Activated naive CD4-positive, alpha-beta T cell treated with anti-CD3 and anti-CD28 coated beads, Interleukin-2, amount 10 ng/mL, durations not matched to agents 7 days and 5 days (primary cell): ENCODE measurements around the gene NECAB2.

Experiments used
- CTCF ChIA-PET: fragments of 350-600 bp; sonication (Branson Sonifier 250); formaldehyde crosslinking; loops from one replicate; lab custom pipeline; 2021; ENCODE audit warnings: antibody characterized with exemption; lab: Charles Lee
- DNase-seq: peaks from one replicate; pipeline ENCODE4 v3.0.0-alpha.2; 2020
- H3K27ac Mint-ChIP-seq: one replicate; pipeline ENCODE4 v1.8.0; 2021; ENCODE audit warnings: mild to moderate bottlenecking, moderate library complexity, mixed read lengths
- H3K27me3 Mint-ChIP-seq: one replicate; pipeline ENCODE4 v1.8.0; 2021; ENCODE audit warnings: mild to moderate bottlenecking, mixed read lengths
- H3K36me3 Mint-ChIP-seq: one replicate; pipeline ENCODE4 v1.8.0; 2021; ENCODE audit warnings: mixed read lengths
- H3K4me1 Mint-ChIP-seq: one replicate; pipeline ENCODE4 v1.8.0; 2021; ENCODE audit warnings: mixed read lengths
- H3K4me3 Mint-ChIP-seq: one replicate; pipeline ENCODE4 v1.8.0; 2021; ENCODE audit warnings: mild to moderate bottlenecking, moderate library complexity, mixed read lengths
- H3K9me3 Mint-ChIP-seq: one replicate; pipeline ENCODE4 v1.8.0; 2021; ENCODE audit warnings: mixed read lengths

Gene NECAB2

GRCh38 chr16:83994087-83994486 is 26.0 kb downstream of the NECAB2 start:
- no peaks in the 10 kb centered on the region for H3K36me3 Mint-ChIP-seq
- no peak overlapping the region for H3K4me3 Mint-ChIP-seq
- no peak overlapping the region for H3K27ac Mint-ChIP-seq
- H3K27me3 Mint-ChIP-seq = peaks cover 57% of the 10 kb centered on the region
- CTCF ChIA-PET = interaction anchor here (1.5 kb wide), 1 partner anchor 69 kb away, joined by 3 read pairs; no protein-coding TSS in a partner anchor
- no peak for DNase-seq
- H3K4me1 Mint-ChIP-seq = no peaks in the 10 kb centered on the region
- H3K9me3 Mint-ChIP-seq = no peaks in the 10 kb centered on the region

GRCh38 chr16:83994703-83995102 is 26.7 kb downstream of the NECAB2 start:
- H3K27me3 Mint-ChIP-seq = peaks cover 51% of the 10 kb centered on the region
- no peak overlapping the region for H3K27ac Mint-ChIP-seq
- CTCF ChIA-PET = interaction anchor here (1.2 to 1.5 kb wide), 2 partner anchors 38 to 68 kb away, joined by 3 to 4 read pairs; no protein-coding TSS in a partner anchor
- DNase-seq = no peak
- no peaks in the 10 kb centered on the region for H3K4me1 Mint-ChIP-seq
- H3K36me3 Mint-ChIP-seq = no peaks in the 10 kb centered on the region
- no peaks in the 10 kb centered on the region for H3K9me3 Mint-ChIP-seq
- H3K4me3 Mint-ChIP-seq = no peak overlapping the region

- no peak for DNase-seq
- Mint-ChIP-seq H3K27ac (no peak overlapping the region), H3K36me3 (no peaks in the 10 kb centered on the region), H3K4me3 (no peak overlapping the region), H3K4me1 (no peaks in the 10 kb centered on the region), H3K27me3 (peaks cover 43% of the 10 kb centered on the region), H3K9me3 (no peaks in the 10 kb centered on the region)
- CTCF ChIA-PET = interaction anchor here (1.2 kb wide), 1 partner anchor 39 kb away, joined by 4 read pairs; no protein-coding TSS in a partner anchor
These were observed 27.7 kb downstream of the NECAB2 start for GRCh38 chr16:83995754-83996153.

GRCh38 chr16:83996481-83997252 is 28.6 kb downstream of the NECAB2 start:
- Mint-ChIP-seq H3K4me1 (no peaks in the 10 kb centered on the region), H3K27me3 (peaks cover 43% of the 10 kb centered on the region), H3K36me3 (no peaks in the 10 kb centered on the region), H3K27ac (no peak overlapping the region), H3K4me3 (no peak overlapping the region), H3K9me3 (no peaks in the 10 kb centered on the region)
- CTCF ChIA-PET = no interaction called here
- DNase-seq = no peak

- no peak overlapping the region for H3K27ac Mint-ChIP-seq
- no peak overlapping the region for H3K4me3 Mint-ChIP-seq
- H3K27me3 Mint-ChIP-seq = peaks cover 44% of the 10 kb centered on the region
- DNase-seq = no peak
- CTCF ChIA-PET = no interaction called here
- no peaks in the 10 kb centered on the region for H3K4me1 Mint-ChIP-seq
- H3K9me3 Mint-ChIP-seq = no peaks in the 10 kb centered on the region
- no peaks in the 10 kb centered on the region for H3K36me3 Mint-ChIP-seq
These were observed 30.0 kb downstream of the NECAB2 start for GRCh38 chr16:83998091-83998490.

GRCh38 chr16:84000989-84001642 is 33.1 kb downstream of the NECAB2 start:
- Mint-ChIP-seq H3K36me3 (no peaks in the 10 kb centered on the region), H3K4me1 (no peaks in the 10 kb centered on the region), H3K9me3 (no peaks in the 10 kb centered on the region), H3K4me3 (no peak overlapping the region), H3K27ac (no peak overlapping the region), H3K27me3 (peaks cover 30% of the 10 kb centered on the region)
- CTCF ChIA-PET = no interaction called here
- DNase-seq = no peak

- H3K36me3 Mint-ChIP-seq = no peaks in the 10 kb centered on the region
- CTCF ChIA-PET = no interaction called here
- peaks cover 27% of the 10 kb centered on the region for H3K27me3 Mint-ChIP-seq
- no peak overlapping the region for H3K4me3 Mint-ChIP-seq
- H3K27ac Mint-ChIP-seq = no peak overlapping the region
- no peak for DNase-seq
- no peaks in the 10 kb centered on the region for H3K9me3 Mint-ChIP-seq
- H3K4me1 Mint-ChIP-seq = no peaks in the 10 kb centered on the region
These were observed 33.7 kb downstream of the NECAB2 start for GRCh38 chr16:84001726-84002125.

GRCh38 chr16:84003038-84003437 is 35.0 kb downstream of the NECAB2 start:
- H3K36me3 Mint-ChIP-seq = no peaks in the 10 kb centered on the region
- no peak overlapping the region for H3K4me3 Mint-ChIP-seq
- H3K9me3 Mint-ChIP-seq = no peaks in the 10 kb centered on the region
- no peaks in the 10 kb centered on the region for H3K4me1 Mint-ChIP-seq
- DNase-seq = no peak
- no peak overlapping the region for H3K27ac Mint-ChIP-seq
- H3K27me3 Mint-ChIP-seq = peaks cover 20% of the 10 kb centered on the region
- CTCF ChIA-PET = interaction anchor here (1.3 kb wide), 1 partner anchor 11 kb away, joined by 3 read pairs; no protein-coding TSS in a partner anchor

- DNase-seq = no peak
- H3K4me3 Mint-ChIP-seq = no peak overlapping the region
- H3K36me3 Mint-ChIP-seq = no peaks in the 10 kb centered on the region
- no peaks in the 10 kb centered on the region for H3K9me3 Mint-ChIP-seq
- H3K27me3 Mint-ChIP-seq = peaks cover 20% of the 10 kb centered on the region
- no peaks in the 10 kb centered on the region for H3K4me1 Mint-ChIP-seq
- CTCF ChIA-PET = no interaction called here
- H3K27ac Mint-ChIP-seq = no peak overlapping the region
These were observed 36.4 kb downstream of the NECAB2 start for GRCh38 chr16:84004442-84004841.

GRCh38 chr16:84005391-84005790 is 37.3 kb downstream of the NECAB2 start:
- no peak for DNase-seq
- Mint-ChIP-seq H3K4me1 (no peaks in the 10 kb centered on the region), H3K4me3 (no peak overlapping the region), H3K27me3 (peaks cover 20% of the 10 kb centered on the region), H3K27ac (no peak overlapping the region), H3K9me3 (no peaks in the 10 kb centered on the region), H3K36me3 (no peaks in the 10 kb centered on the region)
- CTCF ChIA-PET = interaction anchor here (0.6 kb wide), 2 partner anchors 217 to 685 kb away, joined by 3 to 4 read pairs; no protein-coding TSS in a partner anchor

- H3K4me3 Mint-ChIP-seq = no peak overlapping the region
- H3K27me3 Mint-ChIP-seq = peaks cover 17% of the 10 kb centered on the region
- CTCF ChIA-PET = no interaction called here
- no peaks in the 10 kb centered on the region for H3K36me3 Mint-ChIP-seq
- H3K27ac Mint-ChIP-seq = no peak overlapping the region
- no peak for DNase-seq
- no peaks in the 10 kb centered on the region for H3K9me3 Mint-ChIP-seq
- no peaks in the 10 kb centered on the region for H3K4me1 Mint-ChIP-seq
These were observed 39.5 kb downstream of the NECAB2 start for GRCh38 chr16:84007520-84007919.

- CTCF ChIA-PET = no interaction called here
- Mint-ChIP-seq H3K9me3 (no peaks in the 10 kb centered on the region), H3K27ac (no peak overlapping the region), H3K36me3 (no peaks in the 10 kb centered on the region), H3K4me3 (no peak overlapping the region), H3K27me3 (peaks cover 17% of the 10 kb centered on the region), H3K4me1 (no peaks in the 10 kb centered on the region)
- no peak for DNase-seq
These were observed 39.9 kb downstream of the NECAB2 start for GRCh38 chr16:84007965-84008364.

- no peak for DNase-seq
- H3K27me3 Mint-ChIP-seq = peaks cover 14% of the 10 kb centered on the region
- H3K27ac Mint-ChIP-seq = no peak overlapping the region
- H3K4me3 Mint-ChIP-seq = no peak overlapping the region
- no peaks in the 10 kb centered on the region for H3K9me3 Mint-ChIP-seq
- H3K4me1 Mint-ChIP-seq = peaks cover 5% of the 10 kb centered on the region
- no peaks in the 10 kb centered on the region for H3K36me3 Mint-ChIP-seq
- CTCF ChIA-PET = no interaction called here
These were observed 41.2 kb downstream of the NECAB2 start for GRCh38 chr16:84009282-84009681.

GRCh38 chr16:84013787-84014569 is 45.9 kb downstream of the NECAB2 start:
- CTCF ChIA-PET = interaction anchor here (0.8 to 1.4 kb wide), 4 partner anchors 11 to 162 kb away, joined by 3 to 5 read pairs (median 3); no protein-coding TSS in a partner anchor
- H3K4me1 Mint-ChIP-seq = peaks cover 12% of the 10 kb centered on the region
- H3K27me3 Mint-ChIP-seq = peaks cover 14% of the 10 kb centered on the region
- no peaks in the 10 kb centered on the region for H3K9me3 Mint-ChIP-seq
- H3K27ac Mint-ChIP-seq = no peak overlapping the region
- H3K4me3 Mint-ChIP-seq = no peak overlapping the region
- no peaks in the 10 kb centered on the region for H3K36me3 Mint-ChIP-seq
- peak; percentile 75 for DNase-seq
